ENCODE data around the gene MTX3.

MTX3 gene

GRCh38 chr5:80002677-80003076 is 11.6 kb upstream of the MTX3 start:
- Histone ChIP-seq H4K20me1 (ENCODE audit: control insufficient read depth, insufficient read depth, low read depth, low read length) (no peaks in the 10 kb centered on the region), H3K9me3 (ENCODE audit: control insufficient read depth, insufficient read depth, low read length) (no peaks in the 10 kb centered on the region), H3K36me3 (ENCODE audit: control insufficient read depth, low read length) (no peaks in the 10 kb centered on the region), H3K4me1 (ENCODE audit: control insufficient read depth, low read length) (no peaks in the 10 kb centered on the region), H3K4me2 (ENCODE audit: low read length) (no peak overlapping the region), H3K9me2 (replicated peaks; ENCODE audit: control insufficient read depth, low read length) (no peaks in the 10 kb centered on the region), H3F3A (ENCODE audit: control insufficient read depth, insufficient read depth) (no peaks in the 10 kb centered on the region), H3K27me3 (ENCODE audit: control insufficient read depth, low read length) (no peaks in the 10 kb centered on the region), H3K4me3 (ENCODE audit: low read length) (no peak overlapping the region), H3K79me2 (ENCODE audit: control insufficient read depth, low read length) (no peaks in the 10 kb centered on the region), H3K27ac (ENCODE audit: low read depth, low read length) (no peak overlapping the region)
- TF ChIP-seq CTCF (IDR thresholded peaks at IDR 0.05; ENCODE audit: low read depth, low read length, poor library complexity, severe bottlenecking) = no peak
- no peak for TF ChIP-seq EZH2phosphoT487 (IDR thresholded peaks at IDR 0.05; ENCODE audit: borderline replicate concordance, low read length)

- Histone ChIP-seq H3K9me3 (ENCODE audit: control insufficient read depth, insufficient read depth, low read length) (no peaks in the 10 kb centered on the region), H3K9me2 (replicated peaks; ENCODE audit: control insufficient read depth, low read length) (no peaks in the 10 kb centered on the region), H3K4me2 (ENCODE audit: low read length) (no peak overlapping the region), H4K20me1 (ENCODE audit: control insufficient read depth, insufficient read depth, low read depth, low read length) (no peaks in the 10 kb centered on the region), H3K27me3 (ENCODE audit: control insufficient read depth, low read length) (no peaks in the 10 kb centered on the region), H3K4me3 (ENCODE audit: low read length) (no peak overlapping the region), H3K79me2 (ENCODE audit: control insufficient read depth, low read length) (no peaks in the 10 kb centered on the region), H3F3A (ENCODE audit: control insufficient read depth, insufficient read depth) (no peaks in the 10 kb centered on the region), H3K4me1 (ENCODE audit: control insufficient read depth, low read length) (no peaks in the 10 kb centered on the region), H3K27ac (ENCODE audit: low read depth, low read length) (no peak overlapping the region), H3K36me3 (ENCODE audit: control insufficient read depth, low read length) (no peaks in the 10 kb centered on the region)
- TF ChIP-seq EZH2phosphoT487 (IDR thresholded peaks at IDR 0.05; ENCODE audit: borderline replicate concordance, low read length) (no peak), CTCF (IDR thresholded peaks at IDR 0.05; ENCODE audit: low read depth, low read length, poor library complexity, severe bottlenecking) (no peak)
Observed at GRCh38 chr5:79999722-80000121, 8.7 kb upstream of the MTX3 start.

DNA sequence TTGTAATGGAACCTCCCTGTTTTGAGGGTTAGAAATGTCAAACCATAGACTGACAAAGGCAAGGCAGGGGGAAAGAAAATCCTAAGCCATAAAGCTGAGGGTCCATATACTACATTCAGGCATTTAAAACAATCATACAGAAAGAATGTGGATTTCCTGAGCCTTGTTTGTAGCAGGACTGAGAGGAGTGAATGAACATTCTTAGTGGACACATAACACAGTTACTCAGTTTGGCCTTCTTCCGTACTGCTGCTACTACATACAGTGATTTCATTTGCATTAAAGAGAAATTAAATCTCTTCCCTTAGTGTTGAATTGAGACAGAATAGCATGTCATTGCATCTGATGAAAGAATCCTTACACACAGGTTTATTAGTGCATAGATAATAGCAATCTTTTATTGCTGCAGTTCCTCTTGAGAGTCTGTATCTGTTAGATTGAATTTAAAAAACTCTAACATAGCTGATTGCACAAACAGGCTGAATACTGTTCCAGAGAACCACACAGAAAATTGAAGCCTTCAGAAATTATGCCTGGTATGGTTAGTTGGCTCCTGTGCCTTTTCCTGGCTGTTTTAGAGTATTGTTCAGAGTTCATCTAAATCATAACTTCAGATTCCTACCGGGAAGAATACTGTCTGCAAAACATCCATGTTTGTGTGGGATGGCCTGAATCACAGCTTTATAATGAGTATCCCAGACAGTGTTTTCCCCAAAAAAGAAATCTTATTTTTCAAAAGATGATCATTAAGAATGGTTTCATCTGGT is 2.0 kb upstream of the MTX3 start:
- no peaks in the 10 kb centered on the region for H4K20me1 ChIP-seq (ENCODE audit: control insufficient read depth, insufficient read depth, low read depth, low read length)
- H3K79me2 ChIP-seq (ENCODE audit: control insufficient read depth, low read length) = peaks cover 29% of the 10 kb centered on the region
- no peak overlapping the region for H3K27ac ChIP-seq (ENCODE audit: low read depth, low read length)
- no peak overlapping the region for H3K4me2 ChIP-seq (ENCODE audit: low read length)
- no peak for TF ChIP-seq CTCF (IDR thresholded peaks at IDR 0.05; ENCODE audit: low read depth, low read length, poor library complexity, severe bottlenecking)
- no peak for TF ChIP-seq EZH2phosphoT487 (IDR thresholded peaks at IDR 0.05; ENCODE audit: borderline replicate concordance, low read length)
- H3K27me3 ChIP-seq (ENCODE audit: control insufficient read depth, low read length) = no peaks in the 10 kb centered on the region
- no peaks in the 10 kb centered on the region for H3F3A ChIP-seq (ENCODE audit: control insufficient read depth, insufficient read depth)
- H3K36me3 ChIP-seq (ENCODE audit: control insufficient read depth, low read length) = peaks cover 16% of the 10 kb centered on the region
- peaks cover 31% of the 10 kb centered on the region for H3K4me1 ChIP-seq (ENCODE audit: control insufficient read depth, low read length)
- H3K9me2 ChIP-seq (replicated peaks; ENCODE audit: control insufficient read depth, low read length) = no peaks in the 10 kb centered on the region
- no peaks in the 10 kb centered on the region for H3K9me3 ChIP-seq (ENCODE audit: control insufficient read depth, insufficient read depth, low read length)
- no peak overlapping the region for H3K4me3 ChIP-seq (ENCODE audit: low read length)

All from DOHH2 (cell line).